ENCODE results near the gene JAM3. TPM values are rescaled to one million over a fixed set of nuclear protein-coding genes. Genes with fewer than 3 reads are reported as not detected.
A peak's percentile ranks its signal among the peaks of the same experiment; 100 is the strongest.

Gene JAM3
- total RNA-seq: 10 to 100 TPM; 28.2 to 31.0 TPM
- long read RNA-seq, transcript JAM3-201 (9 exons, 3,912 nt): major isoform, 43 of 47 reads
- long read RNA-seq, partial matches to known transcripts: 0 of 47 reads
- long read RNA-seq, other reads (novel, unspliced or antisense): 4 of 47 reads

GRCh38 chr11:134068829-134069425 lies at the start of gene JAM3:
TSS of gene JAM3 (plus strand) at chr11:134069072. CDS start at chr11:134069084, 12 bp downstream.
- peak; percentile 98 for DNase-seq
- intact Hi-C loops (cut with DNase I): no loop called here
- peak; percentile 99 for ATAC-seq

- ATAC-seq (no peak), DNase-seq (no peak)
- intact Hi-C loops (cut with DNase I): no loop called here
Observed at GRCh38 chr11:134019500-134019899, 49.4 kb upstream of the JAM3 start.

- intact Hi-C loops (cut with DNase I): no loop called here
- no peak for ATAC-seq
- peak; percentile 13 for DNase-seq
Observed at GRCh38 chr11:134020598-134020997, 48.3 kb upstream of the JAM3 start.

GRCh38 chr11:134021326-134021725 lies 47.5 kb upstream of the JAM3 start:
- ATAC-seq (no peak), DNase-seq (no peak)

GRCh38 chr11:134022748-134023147 lies 46.1 kb upstream of the JAM3 start:
- DNase-seq (no peak), ATAC-seq (no peak)
- intact Hi-C loops (cut with DNase I): no loop called here

More at GRCh38 chr11:134021326-134021725, 47.5 kb upstream of the JAM3 start:
- intact Hi-C loops (cut with DNase I): no loop called here

GRCh38 chr11:134024420-134025081 lies 44.3 kb upstream of the JAM3 start:
- ATAC-seq (peak in 1 of 2 donors; percentile 75), DNase-seq (no peak)
- intact Hi-C loops (cut with DNase I): no loop called here

- ATAC-seq: peak; percentile 82 to 94
- intact Hi-C loops (cut with DNase I): no loop called here
- peak; percentile 65 for DNase-seq
Observed at GRCh38 chr11:134025082-134025429, 43.8 kb upstream of the JAM3 start.

GRCh38 chr11:134026655-134027343 lies 42.1 kb upstream of the JAM3 start:
- no peak for DNase-seq
- intact Hi-C loops (cut with DNase I): no loop called here
- ATAC-seq: peak in 1 of 2 donors; percentile 36

- intact Hi-C loops (cut with DNase I): no loop called here
- DNase-seq (no peak), ATAC-seq (no peak)
Observed at GRCh38 chr11:134027671-134028070, 41.2 kb upstream of the JAM3 start.

- intact Hi-C loops (cut with DNase I): no loop called here
- DNase-seq (no peak), ATAC-seq (no peak)
Observed at GRCh38 chr11:134028368-134028920, 40.4 kb upstream of the JAM3 start.

GRCh38 chr11:134030853-134031252 lies 38.0 kb upstream of the JAM3 start:
- ATAC-seq: no peak
- intact Hi-C loops (cut with DNase I): no loop called here
- no peak for DNase-seq

GRCh38 chr11:134032043-134032442 lies 36.8 kb upstream of the JAM3 start:
- DNase-seq (no peak), ATAC-seq (no peak)
- intact Hi-C loops (cut with DNase I): no loop called here

- intact Hi-C loops (cut with DNase I): no loop called here
- DNase-seq (peak; percentile 48), ATAC-seq (no peak)
Observed at GRCh38 chr11:134032501-134033091, 36.3 kb upstream of the JAM3 start.

GRCh38 chr11:134033276-134033675 lies 35.6 kb upstream of the JAM3 start:
- ATAC-seq: no peak
- DNase-seq: no peak
- intact Hi-C loops (cut with DNase I): no loop called here

- intact Hi-C loops (cut with DNase I): no loop called here
- ATAC-seq: peak; percentile 85 to 89
- DNase-seq: peak; percentile 90
Observed at GRCh38 chr11:134033696-134034491, 35.0 kb upstream of the JAM3 start.

- ATAC-seq (no peak), DNase-seq (no peak)
- intact Hi-C loops (cut with DNase I): no loop called here
Observed at GRCh38 chr11:134034496-134035381, 34.1 kb upstream of the JAM3 start.

- intact Hi-C loops (cut with DNase I): no loop called here
- ATAC-seq: peak; percentile 0 to 2
- no peak for DNase-seq
Observed at GRCh38 chr11:134036492-134037045, 32.3 kb upstream of the JAM3 start.
